HG03558 (cell line): Measurements from ENCODE around the gene CCDC27.
"Not testable (repeated sequence)": the region's sequence is repeated elsewhere in the genome, so short reads cannot be mapped to it uniquely, and the experiment has no call there.

ENCODE experiments used
- ATAC-seq: cut with Tn5 transposase; IDR thresholded peaks from one replicate; pipeline ENCODE4 v1.9.1; 2021; ENCODE audit warnings: moderate number of reproducible peaks; ENCODE audit not compliant: unreplicated experiment; ENCODE audit errors: extremely low read depth

The CCDC27 gene

GRCh38 chr1:3717715-3718601, 34.3 kb upstream of the CCDC27 start:
- ATAC-seq: no peak

GRCh38 chr1:3718764-3719163, 33.5 kb upstream of the CCDC27 start:
- ATAC-seq: no peak

GRCh38 chr1:3721955-3722465, 30.2 kb upstream of the CCDC27 start:
- ATAC-seq: no peak

GRCh38 chr1:3722846-3723245, 29.4 kb upstream of the CCDC27 start:
- no peak for ATAC-seq

- ATAC-seq: not testable (repeated sequence)
Observed at GRCh38 chr1:3724416-3725030, 27.7 kb upstream of the CCDC27 start.

- no peak for ATAC-seq
Observed at GRCh38 chr1:3725366-3725765, 26.9 kb upstream of the CCDC27 start.

- ATAC-seq: no peak
Observed at GRCh38 chr1:3727042-3727824, 25.0 kb upstream of the CCDC27 start.

- ATAC-seq: no peak
Observed at GRCh38 chr1:3727825-3728776, 24.1 kb upstream of the CCDC27 start.

GRCh38 chr1:3729594-3730542, 22.4 kb upstream of the CCDC27 start:
- no peak for ATAC-seq

GRCh38 chr1:3730543-3731247, 21.6 kb upstream of the CCDC27 start:
- ATAC-seq: no peak

GRCh38 chr1:3731583-3732433, 20.4 kb upstream of the CCDC27 start:
- ATAC-seq: no peak

GRCh38 chr1:3732434-3733093, 19.7 kb upstream of the CCDC27 start:
- no peak for ATAC-seq

- no peak for ATAC-seq
Observed at GRCh38 chr1:3733094-3733882, 19.0 kb upstream of the CCDC27 start.

- no peak for ATAC-seq
Observed at GRCh38 chr1:3733883-3734589, 18.2 kb upstream of the CCDC27 start.

GRCh38 chr1:3734602-3735001, 17.6 kb upstream of the CCDC27 start:
- no peak for ATAC-seq
